C4-2B (cell line): ENCODE results near the gene ACER3.

Experiments used
- H3K27ac ChIP-seq: fragments of 450-650 bp; 2 replicates; pipeline ENCODE4 v1.5.1; 2017
- ZFX ChIP-seq: fragments of 450-650 bp; IDR thresholded peaks from 2 replicates; pipeline ENCODE4 v1.6.1; 2017
- TF ChIP-seq, protein P1 (sequence below): fragments of 450-650 bp; conservative IDR thresholded peaks from 2 replicates; pipeline ENCODE4 v1.5.1; 2017; ENCODE audit warnings: mild to moderate bottlenecking

Gene ACER3

GRCh38 chr11:76832361-76832760 lies 28.4 kb upstream of the ACER3 start:
- TF ChIP-seq, protein P1, sequence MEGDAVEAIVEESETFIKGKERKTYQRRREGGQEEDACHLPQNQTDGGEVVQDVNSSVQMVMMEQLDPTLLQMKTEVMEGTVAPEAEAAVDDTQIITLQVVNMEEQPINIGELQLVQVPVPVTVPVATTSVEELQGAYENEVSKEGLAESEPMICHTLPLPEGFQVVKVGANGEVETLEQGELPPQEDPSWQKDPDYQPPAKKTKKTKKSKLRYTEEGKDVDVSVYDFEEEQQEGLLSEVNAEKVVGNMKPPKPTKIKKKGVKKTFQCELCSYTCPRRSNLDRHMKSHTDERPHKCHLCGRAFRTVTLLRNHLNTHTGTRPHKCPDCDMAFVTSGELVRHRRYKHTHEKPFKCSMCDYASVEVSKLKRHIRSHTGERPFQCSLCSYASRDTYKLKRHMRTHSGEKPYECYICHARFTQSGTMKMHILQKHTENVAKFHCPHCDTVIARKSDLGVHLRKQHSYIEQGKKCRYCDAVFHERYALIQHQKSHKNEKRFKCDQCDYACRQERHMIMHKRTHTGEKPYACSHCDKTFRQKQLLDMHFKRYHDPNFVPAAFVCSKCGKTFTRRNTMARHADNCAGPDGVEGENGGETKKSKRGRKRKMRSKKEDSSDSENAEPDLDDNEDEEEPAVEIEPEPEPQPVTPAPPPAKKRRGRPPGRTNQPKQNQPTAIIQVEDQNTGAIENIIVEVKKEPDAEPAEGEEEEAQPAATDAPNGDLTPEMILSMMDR = no peak
- TF ChIP-seq ZFX = no peak
- no peak overlapping the region for H3K27ac ChIP-seq

- H3K27ac ChIP-seq = no peak overlapping the region
- TF ChIP-seq, protein P1 = no peak
- TF ChIP-seq ZFX = no peak
Observed at GRCh38 chr11:76834151-76834550, 26.6 kb upstream of the ACER3 start.

- no peak overlapping the region for H3K27ac ChIP-seq
- TF ChIP-seq ZFX = no peak
- TF ChIP-seq, protein P1 = no peak
Observed at GRCh38 chr11:76835036-76835435, 25.7 kb upstream of the ACER3 start.

- H3K27ac ChIP-seq = peak overlapping the region; percentile 82
- TF ChIP-seq, protein P1 = no peak
- no peak for TF ChIP-seq ZFX
Observed at GRCh38 chr11:76835928-76836612, 24.6 kb upstream of the ACER3 start.

DNA sequence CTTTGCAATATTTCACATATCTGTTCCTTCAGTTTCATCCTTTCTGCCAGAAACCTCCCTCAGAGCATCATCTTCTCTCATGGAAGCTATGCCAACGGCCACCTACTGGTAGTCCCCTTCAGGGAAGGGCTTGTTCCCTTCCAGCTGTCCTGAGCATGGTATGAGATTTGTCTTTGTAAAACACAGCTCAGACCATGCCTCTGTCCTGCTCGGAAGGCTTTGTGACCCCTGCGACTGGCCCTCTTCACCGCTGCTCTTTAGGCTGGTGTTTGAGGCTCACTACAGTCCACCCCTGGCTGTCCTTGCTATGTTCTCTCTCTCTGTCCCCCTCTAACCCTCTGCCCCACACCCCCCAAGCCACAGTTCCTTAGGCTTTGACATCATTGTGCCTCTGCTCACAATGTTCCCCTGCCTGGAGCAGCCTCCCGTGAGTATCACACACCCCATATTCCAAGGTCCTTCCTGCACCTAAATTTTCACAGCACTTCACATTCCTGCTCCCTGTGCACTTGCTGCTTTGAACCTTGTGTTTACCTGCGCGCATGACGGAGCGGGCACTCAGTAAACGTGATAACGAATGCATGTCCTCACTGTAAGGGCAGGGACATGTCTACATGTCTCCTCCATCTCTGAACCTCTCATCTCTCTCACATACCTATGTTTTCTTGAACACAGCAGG lies 24.0 kb upstream of the ACER3 start:
- H3K27ac ChIP-seq = peak overlapping the region; percentile 82
- TF ChIP-seq, protein P1 = peak; percentile 32; the same call in 1 of the 2 replicates
- TF ChIP-seq ZFX = no peak

- peak overlapping the region; percentile 82 for H3K27ac ChIP-seq
- no peak for TF ChIP-seq ZFX
- TF ChIP-seq, protein P1 = no peak
Observed at GRCh38 chr11:76837696-76838677, 22.7 kb upstream of the ACER3 start.
